HK-2 (cell line): ENCODE measurements around the gene LRP5.
A peak's percentile ranks its signal among the peaks of the same experiment; 100 is the strongest.

ENCODE experiments used
- DNase-seq: peaks from one replicate; pipeline ENCODE4 v3.0.0-alpha.2; 2018; ENCODE audit not compliant: unreplicated experiment

Gene LRP5

GRCh38 chr11:68312117-68312779, at the start of gene LRP5:
TSS of gene LRP5 (plus strand) at chr11:68312591. CDS start at chr11:68312715, 124 bp downstream.
- no peak for DNase-seq

- DNase-seq = no peak
Measured at GRCh38 chr11:68263444-68264035, 48.9 kb upstream of the LRP5 start.

- DNase-seq = no peak
Measured at GRCh38 chr11:68264244-68264643, 48.1 kb upstream of the LRP5 start.

GRCh38 chr11:68264741-68265540, 47.5 kb upstream of the LRP5 start:
- DNase-seq = no peak

GRCh38 chr11:68266121-68266891, 46.1 kb upstream of the LRP5 start:
- DNase-seq = no peak

- DNase-seq = no peak
Measured at GRCh38 chr11:68266936-68267880, 45.2 kb upstream of the LRP5 start.

- DNase-seq = no peak
Measured at GRCh38 chr11:68267881-68268240, 44.5 kb upstream of the LRP5 start.

GRCh38 chr11:68269414-68270081, 42.8 kb upstream of the LRP5 start:
- peak; percentile 41 for DNase-seq

- no peak for DNase-seq
Measured at GRCh38 chr11:68270196-68271022, 42.0 kb upstream of the LRP5 start.

GRCh38 chr11:68271023-68271780, 41.2 kb upstream of the LRP5 start:
- peak; percentile 58 for DNase-seq

- peak; percentile 87 for DNase-seq
Measured at GRCh38 chr11:68271781-68272608, 40.4 kb upstream of the LRP5 start, which contains the start of gene C11orf24. TSS of gene C11orf24 (minus strand) at chr11:68271973. CDS start at chr11:68263767, 8,206 bp downstream.

GRCh38 chr11:68273026-68273738, 39.2 kb upstream of the LRP5 start:
- DNase-seq = no peak

GRCh38 chr11:68274306-68274705, 38.1 kb upstream of the LRP5 start:
- DNase-seq = no peak

- no peak for DNase-seq
Measured at GRCh38 chr11:68275721-68276507, 36.5 kb upstream of the LRP5 start.

- DNase-seq = no peak
Measured at GRCh38 chr11:68276861-68277260, 35.5 kb upstream of the LRP5 start.

GRCh38 chr11:68279676-68280075, 32.7 kb upstream of the LRP5 start:
- no peak for DNase-seq
